ENCODE results near the gene LRP8.

LRP8 gene

DNA sequence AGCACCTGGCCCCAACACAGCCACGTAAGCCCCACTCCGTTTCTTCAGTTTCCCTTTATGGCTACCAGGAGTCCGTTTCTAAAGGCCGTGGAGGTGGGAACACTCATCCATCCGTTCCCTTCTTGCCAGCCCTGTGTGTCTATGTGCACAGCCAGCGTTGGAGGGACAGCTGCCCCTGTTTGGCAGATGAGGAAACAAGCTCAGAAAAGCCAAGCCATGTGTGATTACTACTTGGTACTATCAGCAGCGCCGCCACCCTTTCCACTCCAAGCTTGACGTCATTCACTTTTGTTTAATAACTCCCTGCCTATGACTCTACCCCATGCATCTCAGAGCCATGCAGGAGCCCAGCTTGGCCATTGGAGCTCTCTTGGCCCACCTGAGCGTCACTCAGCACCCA, 3.5 kb downstream of the LRP8 start:
- no peak for DNase-seq

DNA sequence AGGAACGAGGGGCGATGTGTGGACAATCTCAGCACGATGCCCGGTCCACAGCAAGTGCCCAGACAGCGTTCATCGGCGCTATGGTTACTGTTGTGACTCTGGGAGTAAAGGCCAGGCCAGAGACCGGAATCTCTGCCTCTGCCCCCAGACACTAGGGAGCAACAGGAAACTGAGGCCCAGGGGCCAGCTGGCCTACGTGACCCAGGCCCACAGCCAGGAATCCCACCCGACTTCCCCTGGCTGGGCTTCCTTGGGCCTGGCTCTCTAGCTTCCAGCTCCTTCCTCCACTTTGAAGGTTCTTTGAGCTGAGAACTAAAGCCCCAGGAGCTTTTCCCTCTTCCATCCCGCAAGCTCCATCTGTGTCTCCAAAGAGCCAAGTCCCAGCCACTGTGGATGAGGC, 4.6 kb downstream of the LRP8 start:
- no peak for DNase-seq

DNA sequence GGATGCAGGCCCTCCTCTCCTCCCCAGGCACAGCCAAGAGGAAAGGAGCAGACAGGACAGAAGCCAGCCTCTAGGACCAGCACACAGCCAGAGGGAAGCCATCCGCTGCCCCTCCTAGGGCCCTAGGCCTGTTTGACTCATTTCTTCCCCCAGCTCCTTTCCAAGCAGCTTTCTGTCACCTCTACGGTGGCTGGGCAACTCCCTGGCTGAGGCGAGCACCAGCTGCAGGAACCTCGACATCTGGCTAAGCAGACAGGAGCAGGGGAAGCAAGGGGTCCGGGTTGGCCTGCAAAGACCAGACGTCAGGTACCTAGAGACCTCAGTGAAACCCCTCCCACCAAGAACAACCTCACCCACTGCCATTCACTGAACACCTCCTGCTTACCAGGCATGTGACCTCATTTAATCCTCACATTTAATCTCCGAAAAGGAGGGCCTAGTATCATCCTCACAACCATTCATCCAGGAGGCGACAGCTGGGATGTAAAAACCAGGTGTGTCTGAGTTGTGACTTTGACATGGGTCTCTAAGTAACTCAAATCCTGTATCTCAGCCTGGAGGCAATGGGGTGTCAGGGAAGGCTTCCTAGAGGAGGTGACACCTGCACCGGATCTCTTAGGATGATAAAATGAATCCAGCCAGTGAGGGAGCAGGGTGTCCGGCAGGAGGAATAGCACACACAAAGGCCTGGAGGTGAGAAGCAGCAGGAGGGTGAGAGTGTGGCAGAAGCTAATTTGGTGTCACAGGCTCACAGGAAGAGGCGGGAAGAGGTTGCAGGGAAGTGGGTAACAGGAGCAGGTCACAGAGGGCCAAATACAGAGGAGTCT, 5.9 kb downstream of the LRP8 start:
- no peak for DNase-seq

DNA sequence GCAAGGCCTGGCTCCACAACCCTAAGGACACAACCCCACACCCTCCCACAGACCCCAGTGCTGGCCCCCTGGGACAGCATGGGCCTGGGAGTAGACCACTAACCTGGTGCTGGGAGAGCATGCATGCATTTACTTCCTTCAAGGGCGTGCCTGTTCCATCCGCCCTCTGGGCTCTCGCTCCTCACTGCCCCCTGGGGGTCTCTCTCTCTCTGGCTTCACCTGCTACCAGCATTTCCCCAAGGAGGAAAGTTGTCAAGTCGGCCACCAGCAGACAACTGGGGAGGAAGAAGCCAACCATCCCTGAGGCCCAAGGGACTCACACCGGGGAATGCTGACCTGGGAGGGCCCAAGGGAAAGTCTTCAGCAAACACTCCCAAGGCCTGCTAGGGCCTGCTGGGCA, 6.5 kb downstream of the LRP8 start:
- DNase-seq = no peak

DNA sequence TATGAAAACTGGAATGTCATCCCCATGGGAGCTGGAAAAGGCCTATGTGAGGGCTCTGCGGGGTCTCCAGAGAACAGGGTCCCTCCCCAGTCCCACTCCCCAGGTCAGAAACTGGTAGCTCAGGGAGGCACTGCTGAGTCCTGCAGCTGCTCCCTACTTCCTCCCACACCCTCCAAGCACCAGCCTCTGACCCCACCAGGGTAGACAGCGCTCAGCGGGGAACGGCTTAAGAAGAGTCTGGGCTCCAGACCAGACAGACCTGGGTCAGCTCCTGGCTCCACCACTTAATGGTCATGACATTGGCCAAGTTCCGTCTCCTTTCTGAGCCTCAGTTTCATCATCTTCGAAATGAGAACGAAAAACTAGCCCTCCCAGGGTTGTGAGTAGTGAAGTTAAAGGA, 7.2 kb downstream of the LRP8 start:
- no peak for DNase-seq

DNA sequence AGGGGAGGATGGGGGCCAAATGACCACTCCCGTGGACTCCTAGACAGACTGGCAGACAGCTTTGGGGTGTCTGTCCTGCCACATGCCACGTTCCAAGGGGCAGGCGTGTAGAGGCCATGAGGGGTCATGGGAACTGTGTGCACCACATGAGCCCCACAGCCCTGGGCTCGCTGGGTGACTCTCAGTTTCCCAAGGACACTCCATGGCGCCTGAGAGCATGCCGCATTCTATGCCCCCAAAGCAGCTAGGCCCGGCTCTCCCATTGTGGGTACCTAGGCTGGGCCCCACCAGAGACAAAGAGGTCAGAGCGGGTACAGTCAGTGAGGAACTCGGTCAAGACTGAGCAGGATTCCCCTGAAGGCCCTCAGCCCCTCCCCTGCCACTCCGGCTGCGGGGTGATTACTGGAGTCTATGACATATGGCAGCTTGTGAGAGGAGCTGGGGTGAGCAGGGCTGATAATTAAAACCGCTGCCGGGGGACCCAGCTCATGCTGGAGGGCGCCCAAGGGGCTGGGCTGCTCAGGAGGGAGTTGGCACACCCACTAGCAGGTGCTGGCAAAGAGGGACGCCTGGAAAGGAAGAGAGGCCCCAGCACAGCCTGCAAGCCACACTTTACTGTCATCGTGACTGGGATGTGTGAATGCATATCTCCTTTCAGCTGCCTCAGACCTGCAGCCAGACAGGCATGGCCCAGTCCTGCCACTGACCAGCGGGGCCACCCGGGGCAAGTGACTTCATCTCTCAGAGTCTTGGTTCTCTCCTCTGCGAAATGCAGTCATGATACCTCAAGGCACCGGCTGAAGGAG, 8.4 kb downstream of the LRP8 start:
- no peak for DNase-seq

DNA sequence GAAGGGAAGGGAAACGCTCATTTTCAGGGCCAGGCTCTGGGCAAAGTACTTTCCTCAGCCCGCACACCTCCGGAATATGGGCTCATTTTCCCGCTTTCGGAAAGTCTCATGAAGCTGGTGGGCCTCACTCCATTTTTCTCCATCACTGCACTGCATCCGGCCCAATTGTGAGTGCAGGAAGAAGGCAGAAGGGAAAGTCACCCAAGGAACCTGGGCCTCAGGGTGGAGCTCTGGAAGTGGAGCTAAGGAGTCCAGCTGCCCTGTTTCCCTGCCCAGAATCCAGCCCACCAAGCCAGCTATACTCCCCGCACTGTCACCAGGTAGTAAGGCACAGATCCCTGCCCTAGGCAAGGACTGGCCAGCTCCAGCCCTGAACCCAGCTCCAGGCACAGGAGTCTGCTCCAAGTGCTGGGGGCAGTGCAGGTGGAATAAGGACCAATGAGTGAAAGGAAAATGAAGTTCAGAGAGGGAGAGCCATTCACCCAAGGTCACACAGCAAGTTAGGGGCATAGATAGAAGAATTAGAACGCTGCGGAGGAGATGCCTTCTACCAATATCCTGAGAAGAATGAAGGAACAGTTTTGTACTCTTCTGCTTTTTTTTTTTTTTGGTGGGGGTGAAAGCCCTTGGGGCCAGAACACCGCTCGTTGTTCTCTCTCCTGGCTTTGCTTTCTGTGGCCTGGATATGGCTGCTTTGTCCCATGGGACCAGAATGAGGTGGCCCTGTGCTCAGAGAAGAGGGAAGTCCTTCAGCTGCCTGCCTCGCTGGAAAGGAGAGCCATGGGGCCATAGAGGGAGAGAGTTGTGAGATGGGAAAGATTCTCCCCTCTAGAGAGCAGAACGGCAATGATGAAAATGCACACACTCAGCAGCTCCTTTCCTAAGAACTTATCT, 10.0 kb downstream of the LRP8 start:
- DNase-seq = no peak

DNA sequence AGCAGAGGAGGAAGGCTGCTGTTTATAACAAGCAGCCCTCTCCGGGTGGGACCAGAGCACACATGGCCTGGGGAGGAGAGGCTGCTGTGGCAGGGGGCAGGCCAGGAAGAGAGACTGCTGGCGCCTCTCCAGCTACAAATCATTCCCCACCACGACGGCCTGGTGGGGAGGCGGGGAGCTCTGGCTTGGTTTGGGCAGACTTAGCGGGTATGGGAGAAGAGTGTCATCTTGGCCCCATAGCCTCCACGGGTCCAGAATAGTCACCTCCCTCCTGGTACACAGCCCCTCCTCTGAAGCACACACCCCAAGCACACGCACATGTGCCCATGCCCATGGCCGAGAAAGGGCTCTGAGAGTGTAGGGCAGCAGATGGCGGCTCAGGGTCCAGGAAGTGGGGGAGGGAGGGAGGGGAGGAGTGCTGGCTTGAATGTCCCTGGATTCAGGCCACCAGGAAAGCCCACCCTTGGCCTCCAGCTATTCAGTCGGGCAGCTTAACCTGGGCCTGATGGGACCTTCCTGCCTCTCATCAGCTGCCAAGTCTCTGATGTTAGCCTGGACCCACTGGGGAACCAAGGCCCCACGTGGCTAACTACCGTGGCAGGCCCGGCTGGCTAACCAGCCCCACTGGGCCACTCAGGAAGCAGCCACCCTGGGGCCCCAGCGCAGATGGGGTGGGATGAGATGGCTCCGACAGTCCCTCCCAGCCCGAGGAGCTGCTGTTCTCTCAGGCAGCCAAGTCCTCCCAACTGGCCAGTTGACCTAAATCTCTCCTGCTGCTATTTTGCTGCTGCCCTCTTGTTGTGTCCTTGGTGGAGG, 10.9 kb downstream of the LRP8 start:
- DNase-seq = peak in 6 of 58 donors; percentile 11 to 42 (median 15)

DNA sequence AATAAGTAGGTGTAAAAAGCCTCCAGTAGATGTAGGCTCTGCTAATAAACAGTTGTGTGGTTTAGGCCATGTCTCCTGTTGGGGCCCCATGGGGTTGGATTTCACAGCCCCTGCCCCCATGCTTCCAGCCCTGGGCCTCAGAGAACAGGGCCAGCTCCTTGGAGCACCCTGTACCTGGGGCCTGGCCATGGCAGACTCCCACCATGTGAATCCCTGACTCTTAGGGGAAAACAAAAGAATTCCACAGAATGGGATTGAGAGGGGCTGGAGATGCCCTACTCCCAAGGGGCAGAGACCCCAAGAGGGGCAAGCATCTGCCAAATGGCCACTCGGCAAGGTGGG, 11.5 kb downstream of the LRP8 start:
- DNase-seq = no peak

DNA sequence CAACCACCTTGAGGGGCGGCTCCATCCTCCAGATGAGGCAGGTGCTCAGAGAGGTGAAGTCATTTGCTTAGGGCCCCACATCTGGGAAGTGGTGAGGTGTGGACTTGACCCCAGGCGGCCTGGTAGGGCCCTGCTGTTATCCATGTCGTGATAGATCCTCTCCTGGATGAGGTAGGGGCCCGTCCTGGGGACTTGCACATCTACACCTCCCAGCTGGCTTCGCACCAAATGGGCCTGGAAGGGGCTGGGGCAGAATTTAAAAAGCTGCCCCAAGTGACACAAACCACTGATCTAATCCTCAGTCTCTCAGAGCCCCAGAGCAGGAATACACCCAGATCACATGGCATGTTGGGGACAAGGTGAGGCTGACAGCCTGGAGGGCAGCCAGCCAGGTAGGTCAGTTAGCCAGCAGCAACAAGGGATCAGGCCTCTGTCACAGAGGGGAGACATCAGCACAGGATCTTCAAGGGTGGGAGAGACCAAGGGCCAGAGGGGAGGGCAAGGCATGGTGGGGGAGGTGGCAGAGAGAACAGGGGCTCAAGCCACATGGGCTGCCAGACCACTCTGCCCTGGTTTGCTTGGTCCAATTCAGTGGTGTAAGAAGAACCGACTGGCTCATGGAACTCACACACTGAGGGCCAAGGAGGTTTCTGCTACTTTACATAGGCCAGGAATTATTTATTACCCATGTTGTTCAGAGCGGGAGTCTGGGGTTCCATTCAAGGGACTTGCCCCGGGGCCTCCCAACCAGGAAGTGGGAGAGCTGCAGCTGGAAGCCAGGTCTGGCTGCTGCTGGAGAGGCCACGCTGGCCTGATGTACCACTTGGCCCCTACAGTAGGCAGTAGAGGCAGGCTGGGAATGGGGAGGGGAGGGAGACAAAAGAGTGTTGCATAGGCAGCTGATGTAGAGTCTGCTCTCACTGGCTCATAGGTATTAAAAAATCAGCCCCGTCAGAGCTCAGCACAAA, 12.1 kb downstream of the LRP8 start:
- no peak for DNase-seq

DNA sequence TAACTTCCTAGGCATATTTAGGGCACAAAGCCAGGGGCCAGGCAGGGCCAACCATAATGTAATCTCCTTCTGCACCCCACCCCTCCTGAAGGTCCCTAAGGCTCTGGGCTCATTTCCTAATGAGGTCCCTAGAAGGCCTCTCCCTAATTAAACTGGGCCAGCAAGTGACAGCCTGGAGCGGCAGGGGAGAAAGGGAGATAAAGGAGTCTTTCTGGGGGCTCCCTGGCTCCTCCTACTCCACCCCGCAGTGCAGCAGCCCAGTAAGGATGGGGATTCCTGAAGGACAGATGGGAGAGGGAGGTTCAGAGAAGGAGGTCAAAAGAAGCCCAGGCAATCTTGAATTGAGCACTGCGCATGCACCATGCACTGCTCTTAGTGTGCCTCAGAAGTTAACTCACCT, 12.8 kb downstream of the LRP8 start:
- DNase-seq = no peak

DNA sequence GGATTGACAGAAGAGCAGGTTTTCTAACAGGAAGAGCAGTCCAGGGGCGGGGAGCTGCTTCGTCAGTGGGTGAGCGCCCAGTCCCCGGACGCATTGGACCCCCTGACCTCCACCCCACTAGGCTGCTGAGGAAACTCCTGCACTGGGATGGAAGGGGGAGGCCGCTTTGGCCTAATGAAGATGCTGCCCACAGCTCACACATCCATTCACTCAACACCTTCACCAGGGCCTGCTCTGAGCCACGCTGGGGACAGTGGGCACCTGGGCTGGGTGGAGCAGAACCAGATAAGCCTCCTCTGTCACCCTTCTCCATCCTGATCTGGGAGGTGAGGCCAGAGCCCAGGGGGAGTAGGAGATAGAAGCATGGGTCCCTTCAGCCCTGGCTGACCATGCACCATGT, 13.3 kb downstream of the LRP8 start:
- no peak for DNase-seq

DNA sequence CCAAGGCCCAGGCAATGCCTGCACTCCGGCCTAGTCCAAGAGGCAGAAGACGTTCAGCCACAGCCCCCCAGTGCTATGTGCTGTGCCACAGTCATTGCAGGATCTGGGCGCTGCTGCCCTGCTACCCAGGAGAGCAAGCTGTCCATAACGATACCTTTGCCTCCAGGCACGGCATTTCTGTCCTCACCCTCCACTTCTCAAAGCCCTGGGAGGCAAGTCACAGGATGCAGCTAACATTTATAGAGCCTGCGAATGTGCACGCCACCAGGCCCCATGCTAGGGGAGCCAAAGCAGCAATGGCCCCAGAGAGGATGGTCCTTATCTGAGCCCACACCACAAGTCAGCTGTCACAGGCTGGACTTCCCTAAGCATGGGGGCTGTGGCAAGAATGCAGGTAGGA, 13.8 kb downstream of the LRP8 start:
- DNase-seq = no peak

DNA sequence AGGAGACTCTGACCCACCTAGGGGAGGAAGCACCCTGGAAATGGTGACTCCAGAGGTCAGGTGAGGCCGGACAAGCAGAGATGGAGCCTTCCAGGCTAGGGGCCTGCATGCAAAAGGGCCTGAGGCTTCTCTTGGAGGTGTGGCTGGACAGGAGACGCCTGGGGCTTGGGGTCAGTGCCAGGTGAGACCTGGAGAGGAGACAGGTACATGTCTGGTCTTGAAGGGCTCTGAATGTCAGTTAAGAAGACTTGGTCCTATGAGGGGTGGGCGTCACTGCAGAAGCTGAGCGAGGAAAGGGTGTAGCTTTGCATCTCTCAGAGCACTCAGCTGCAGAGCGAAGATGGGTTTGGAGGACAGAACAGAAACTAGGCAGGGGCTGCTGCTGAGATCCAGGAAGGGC, 14.3 kb downstream of the LRP8 start:
- DNase-seq = no peak

DNA sequence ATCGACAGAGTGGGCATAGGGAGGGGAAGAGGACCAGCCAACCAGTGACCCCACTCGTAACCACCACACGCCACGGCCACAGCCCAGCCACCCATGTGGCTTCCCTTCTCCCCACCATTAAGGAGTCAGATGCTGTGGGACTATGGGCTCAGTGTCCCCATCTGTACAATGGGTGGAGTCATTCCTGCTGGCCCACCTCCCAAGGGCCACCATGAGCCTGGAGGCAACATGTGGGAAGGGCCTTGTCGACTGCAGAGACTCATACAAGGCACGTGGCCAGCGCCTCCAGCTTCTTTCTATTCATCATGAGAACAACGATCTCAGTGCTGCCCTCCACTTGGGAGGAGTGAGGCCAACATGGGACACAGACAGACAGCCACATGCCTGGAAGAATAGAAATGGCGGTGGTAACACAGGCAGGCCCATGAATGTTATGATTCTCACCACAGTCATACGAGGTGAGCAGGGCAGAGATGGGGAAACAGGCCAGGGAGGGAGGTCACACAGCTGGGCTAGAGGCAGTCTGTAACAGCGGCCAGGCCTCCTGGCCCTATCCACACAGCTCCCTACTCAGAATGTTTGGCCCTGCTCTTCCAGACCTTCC, 16.1 kb downstream of the LRP8 start:
- no peak for DNase-seq

DNA sequence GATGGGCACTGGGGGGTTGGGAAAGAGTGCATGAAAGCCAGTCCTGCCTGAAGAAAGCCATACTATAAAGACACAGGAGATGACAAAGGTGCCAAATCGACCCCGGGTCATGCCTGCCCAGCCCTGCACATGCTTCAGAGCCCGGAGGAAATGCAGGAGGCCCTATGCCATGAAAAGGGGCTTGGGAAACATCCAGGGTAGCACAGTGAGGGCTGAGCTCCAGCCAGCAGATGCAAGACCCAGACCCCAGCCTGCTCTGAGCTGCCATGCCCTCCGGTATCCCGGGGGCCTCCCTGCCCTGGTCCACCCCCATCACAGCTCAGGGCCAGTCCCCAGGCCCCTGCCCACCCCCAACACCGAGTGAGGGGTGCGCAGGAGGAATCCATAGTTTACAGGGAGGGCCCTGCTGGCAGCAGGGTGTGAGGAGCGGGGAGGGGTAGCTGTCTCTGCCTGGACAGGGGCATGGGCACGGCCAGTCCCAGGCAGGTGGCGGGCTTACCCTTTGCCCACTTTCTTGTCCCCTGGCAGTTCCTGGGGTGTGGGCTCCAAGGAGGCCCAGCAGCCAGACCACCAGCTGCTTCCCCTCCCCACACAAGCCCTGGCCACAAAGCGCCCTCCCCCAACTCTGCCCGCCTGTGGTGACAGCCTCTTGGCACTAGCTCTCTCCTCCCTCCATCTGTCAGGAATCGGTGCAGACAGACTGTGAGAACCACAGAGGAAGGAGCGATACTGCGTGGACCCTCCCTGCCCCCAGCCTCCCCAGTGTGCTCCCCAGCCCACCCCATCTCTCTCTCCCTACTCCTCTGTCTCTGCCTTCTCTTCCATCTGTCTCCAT, 16.8 kb downstream of the LRP8 start:
- DNase-seq = peak in 2 of 58 donors; percentile 14 to 16

DNA sequence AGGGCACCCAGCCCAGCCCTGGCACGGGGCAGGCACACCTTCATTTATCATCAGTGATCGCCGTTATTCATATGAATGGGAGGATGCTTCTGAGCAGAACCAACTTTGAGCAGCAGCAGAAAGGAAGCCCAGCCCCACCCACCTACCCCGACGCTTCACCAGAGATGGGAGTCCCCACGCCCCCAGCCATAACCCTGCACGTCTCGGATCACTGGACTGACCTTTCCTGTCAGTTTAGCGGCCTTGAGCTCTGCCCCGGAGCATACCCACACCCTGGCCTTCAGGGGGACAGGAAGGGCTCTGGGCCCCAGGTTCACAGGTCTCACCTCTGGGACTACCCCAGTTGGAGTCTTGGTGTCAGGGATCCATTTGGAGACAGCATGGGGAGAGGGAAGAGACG, 18.1 kb downstream of the LRP8 start:
- DNase-seq = no peak

DNA sequence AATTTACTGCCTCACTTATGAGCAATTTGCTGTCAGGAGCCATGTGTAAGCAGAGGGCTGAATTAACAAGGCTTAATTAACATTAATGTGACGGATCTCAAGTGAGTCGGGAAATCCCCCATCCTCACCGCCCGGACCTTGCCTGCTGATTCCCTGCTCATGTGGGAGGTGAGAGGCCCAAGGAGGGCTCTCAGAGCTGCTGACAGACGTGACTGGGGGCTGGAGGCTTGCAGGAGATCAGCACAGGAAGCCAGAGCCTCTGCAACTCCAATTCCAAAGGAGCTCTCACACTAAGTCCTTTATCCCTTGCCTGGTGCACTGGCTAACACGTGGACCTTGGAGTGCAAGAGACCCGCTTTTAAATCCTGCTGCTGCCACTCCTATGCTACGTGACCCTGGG, 19.4 kb downstream of the LRP8 start:
- no peak for DNase-seq
